DND-41 (cell line): Measurements from ENCODE around the gene FBXO24.

ENCODE experiments used
- ATAC-seq: fragments of 200-7000 bp; cut with Tn5 transposase; 3 replicates; pipeline ENCODE4 v1.9.1; 2021; ENCODE audit warnings: low read depth; ENCODE audit not compliant: insufficient read depth
- DNase-seq: peaks from one replicate; pipeline ENCODE4 v3.0.0-alpha.2; 2020
- H2AFZ ChIP-seq: 2 replicates; pipeline ENCODE4 v1.6.0; 2012; ENCODE audit warnings: low read depth, low read length
- H3K27ac ChIP-seq: 2 replicates; pipeline ENCODE4 v1.5.1; 2012; ENCODE audit warnings: low read length, inconsistent platforms
- H3K27me3 ChIP-seq: fragments of 200-600 bp; sonication (generic); 2 replicates; pipeline ENCODE4 v1.6.0; 2012; ENCODE audit warnings: low read length, mild to moderate bottlenecking, inconsistent platforms; ENCODE audit not compliant: insufficient read depth, poor library complexity
- H3K36me3 ChIP-seq: 2 replicates; pipeline ENCODE4 v1.5.1; 2012; ENCODE audit warnings: low read length, inconsistent platforms; ENCODE audit not compliant: insufficient read depth
- H3K4me1 ChIP-seq: 2 replicates; pipeline ENCODE4 v1.5.1; 2012; ENCODE audit warnings: mild to moderate bottlenecking, low read length; ENCODE audit not compliant: insufficient read depth
- H3K4me2 ChIP-seq: 2 replicates; pipeline ENCODE4 v1.6.0; 2012; ENCODE audit warnings: mild to moderate bottlenecking, moderate library complexity, low read length, inconsistent platforms; ENCODE audit not compliant: insufficient read depth
- H3K4me3 ChIP-seq, 2 experiments: fragments of 200-600 bp in 1 of 2; shearing (Covaris generic) in 1 of 2; 2 replicates each; pipeline ENCODE4 v1.5.1; 2012 to 2016; ENCODE audit warnings: inconsistent platforms in 2 of 2, low read length in 2 of 2, mild to moderate bottlenecking in 2 of 2, low read depth in 1 of 2, moderate library complexity in 1 of 2
- H3K79me2 ChIP-seq: 2 replicates; pipeline ENCODE4 v1.6.0; 2012; ENCODE audit warnings: low read length, inconsistent platforms; ENCODE audit not compliant: insufficient read depth
- H3K9ac ChIP-seq: 2 replicates; pipeline ENCODE4 v1.6.0; 2012; ENCODE audit warnings: low read depth, mild to moderate bottlenecking, inconsistent platforms, low read length, moderate library complexity
- H3K9me3 ChIP-seq: 2 replicates; pipeline ENCODE4 v1.5.1; 2012; ENCODE audit warnings: low read length, moderate library complexity, mild to moderate bottlenecking, inconsistent platforms; ENCODE audit not compliant: insufficient read depth, severe bottlenecking
- H4K20me1 ChIP-seq: 2 replicates; pipeline ENCODE4 v1.6.0; 2012; ENCODE audit warnings: low read length; ENCODE audit not compliant: insufficient read depth
- CTCF ChIP-seq: IDR thresholded peaks from 2 replicates; pipeline ENCODE4 v1.5.1; 2012; ENCODE audit warnings: borderline replicate concordance, low read length, moderate library complexity, mild to moderate bottlenecking; ENCODE audit not compliant: poor library complexity, severe bottlenecking; ENCODE audit errors: extremely low read depth
- EZH2 ChIP-seq: IDR thresholded peaks from 3 replicates; pipeline ENCODE4 v1.6.1; 2012; ENCODE audit warnings: borderline replicate concordance, low read depth, mild to moderate bottlenecking, moderate library complexity, low read length, inconsistent platforms; ENCODE audit not compliant: severe bottlenecking

Gene FBXO24

GRCh38 chr7:100590077-100590737 lies 4.1 kb downstream of the FBXO24 start:
- Histone ChIP-seq H3K79me2 (peaks cover 7% of the 10 kb centered on the region), H3K4me2 (no peak overlapping the region), H4K20me1 (peaks cover 4% of the 10 kb centered on the region), H3K9ac (no peak overlapping the region), H3K27me3 (no peaks in the 10 kb centered on the region), H3K4me1 (peaks cover 8% of the 10 kb centered on the region; the same call in 1 of the 2 replicates), H3K9me3 (no peaks in the 10 kb centered on the region), H3K36me3 (no peaks in the 10 kb centered on the region), H3K27ac (no peak overlapping the region), H2AFZ (no peak overlapping the region), H3K4me3 (no peak overlapping the region)
- no peak for ATAC-seq
- TF ChIP-seq CTCF (no peak), EZH2 (no peak)
- no peak for DNase-seq

- H3K9ac ChIP-seq, result no peak overlapping the region
- DNase-seq (no peak), ATAC-seq (no peak)
- H3K4me3 ChIP-seq, result no peak overlapping the region
- no peaks in the 10 kb centered on the region for H3K36me3 ChIP-seq
- H3K9me3 ChIP-seq, result no peaks in the 10 kb centered on the region
- H3K27me3 ChIP-seq, result no peaks in the 10 kb centered on the region
- no peaks in the 10 kb centered on the region for H4K20me1 ChIP-seq
- H3K4me1 ChIP-seq, result peaks cover 5% of the 10 kb centered on the region; the same call in 1 of the 2 replicates
- no peak overlapping the region for H2AFZ ChIP-seq
- no peaks in the 10 kb centered on the region for H3K79me2 ChIP-seq
- TF ChIP-seq EZH2, result no peak
- no peak for TF ChIP-seq CTCF
- H3K4me2 ChIP-seq, result no peak overlapping the region
- H3K27ac ChIP-seq, result no peak overlapping the region
These were observed 5.5 kb downstream of the FBXO24 start for GRCh38 chr7:100591596-100591995.

GRCh38 chr7:100595188-100595587 lies 9.1 kb downstream of the FBXO24 start:
- 0 out of 2 replicates have a peak, but pooled peaks cover 3% of the 10 kb centered on the region for H3K4me1 ChIP-seq
- no peaks in the 10 kb centered on the region for H3K9me3 ChIP-seq
- H3K27me3 ChIP-seq, result no peaks in the 10 kb centered on the region
- H3K9ac ChIP-seq, result no peak overlapping the region
- DNase-seq (no peak), ATAC-seq (no peak)
- no peaks in the 10 kb centered on the region for H4K20me1 ChIP-seq
- no peaks in the 10 kb centered on the region for H3K36me3 ChIP-seq
- no peak overlapping the region for H3K4me3 ChIP-seq
- no peak overlapping the region for H3K27ac ChIP-seq
- H3K79me2 ChIP-seq, result no peaks in the 10 kb centered on the region
- H2AFZ ChIP-seq, result no peak overlapping the region
- TF ChIP-seq EZH2 (no peak), CTCF (no peak)
- H3K4me2 ChIP-seq, result no peak overlapping the region
